ENCODE results near the gene PIGO. TPM values are rescaled to one million over a fixed set of nuclear protein-coding genes. Genes with fewer than 3 reads are reported as not detected.

Gene PIGO
- total RNA-seq, 2 donors from 2014 or later = 12.5 to 15.0 TPM

DNA sequence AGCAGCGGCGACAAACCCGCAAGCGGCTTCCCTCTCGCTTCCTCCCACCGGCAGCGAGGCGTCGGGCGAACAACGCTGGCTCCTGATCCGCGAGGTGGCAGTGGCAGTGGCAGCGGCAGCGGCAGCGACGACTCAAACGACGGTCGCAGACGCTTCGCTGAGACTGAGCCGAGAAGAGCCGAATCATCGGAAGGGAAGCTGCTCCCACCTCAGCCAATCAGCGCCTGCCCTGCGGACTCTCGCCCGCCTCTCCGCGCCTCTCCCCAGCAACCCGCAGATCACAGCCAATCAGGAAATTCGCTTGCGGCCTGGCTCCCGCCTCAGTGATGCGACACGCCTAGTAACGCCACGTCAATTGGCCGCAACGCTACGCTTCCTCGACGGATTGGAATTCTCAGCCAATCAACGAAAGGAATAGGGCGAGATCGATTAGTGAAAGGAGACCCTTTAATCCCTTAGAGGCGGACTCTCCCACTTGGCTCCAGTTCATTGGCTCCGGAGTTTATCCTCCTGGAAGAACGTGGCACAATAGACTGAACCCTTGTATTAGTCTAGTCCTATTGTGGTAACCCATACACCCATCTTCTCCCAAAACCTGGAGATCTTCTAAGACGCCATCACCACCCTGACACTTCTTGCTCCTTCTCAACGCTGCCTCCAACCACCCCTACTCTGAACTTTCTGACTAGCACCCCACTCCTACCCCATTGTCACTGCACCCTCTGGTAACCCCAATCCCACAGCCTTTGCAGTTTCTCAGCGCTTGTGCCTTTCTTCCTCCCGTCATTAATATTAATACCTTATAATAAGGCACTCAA lies 23.7 kb downstream of the PIGO start, which contains the start of gene VCP:
TSS of gene VCP (minus strand) at position 165 of the 818 bp plus-strand sequence. CDS start 272 bp downstream, outside the sequence.
- Histone ChIP-seq H3K9me3 (no peaks in the 10 kb centered on the region), H3K4me3 (peak within 1 kb of the TSS; percentile 69 to 78), H3K27ac (peak within 1 kb of the TSS; percentile 96 to 99 (median 97)), H3K4me1 (peaks cover 42% of the 10 kb centered on the region), H3K36me3 (replicated peaks in 1 of 2; ENCODE audit: insufficient read depth in 1 of 2, low read depth in 2 of 2) (peaks cover 0 to 2% of the 10 kb centered on the region in 2 donors), H3K27me3 (no peaks in the 10 kb centered on the region)
- intact Hi-C loops (cut with DNase I) = no loop called here
- WGBS, 2 donors = 4 to 9% methylated on average over 26 to 54 of the region's 54 CpGs
- peak; percentile 94 for ATAC-seq
- peak; percentile 98 to 99 (median 98) for DNase-seq
- TF ChIP-seq CTCF (IDR thresholded peaks at IDR 0.05) (peak in 2 of 7 experiments; percentile 8 to 10), POLR2A (IDR thresholded peaks at IDR 0.05) (peak; percentile 93 to 97 (median 96))

DNA sequence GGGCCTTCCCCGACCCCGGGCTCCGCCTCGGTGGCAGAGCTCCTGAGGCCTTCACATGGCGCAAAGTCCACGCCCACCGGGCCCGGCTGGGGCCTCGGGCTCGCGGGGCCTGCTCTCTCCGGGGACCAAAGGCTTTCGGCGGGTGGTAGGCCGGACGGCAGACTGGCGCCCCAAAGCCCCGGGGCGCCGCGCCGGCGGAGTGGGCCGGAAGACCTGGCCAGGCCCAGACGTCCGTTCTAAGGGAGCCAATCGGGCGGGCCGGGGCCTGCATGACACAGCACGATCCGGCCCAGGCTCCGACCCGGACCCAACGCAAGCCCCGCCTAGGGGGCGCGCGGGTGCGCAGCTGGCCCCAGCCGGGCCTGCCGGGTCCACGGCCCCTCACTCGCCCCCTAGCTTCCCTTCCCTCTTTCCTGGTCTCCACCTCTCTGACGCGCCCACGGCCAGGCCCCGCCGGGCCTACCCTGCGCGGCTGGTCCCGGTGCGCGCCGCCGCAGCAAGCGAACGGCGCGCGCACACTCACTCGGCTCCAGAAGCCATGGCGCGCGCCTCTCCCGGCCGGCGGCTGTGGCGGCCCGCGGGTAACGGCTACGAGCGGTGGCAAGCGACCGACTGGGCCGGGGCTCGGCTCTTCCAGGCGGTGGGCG lies 24.5 kb downstream of the PIGO start:
- WGBS, 2 donors = 0% methylated on average over 68 of the region's 79 CpGs; no CpG with 5 or more reads in 1 of the 2 donors

GRCh38 chr9:35070823-35071813 lies 25.3 kb downstream of the PIGO start:
- Histone ChIP-seq H3K36me3 (replicated peaks in 1 of 2; ENCODE audit: insufficient read depth in 1 of 2, low read depth in 2 of 2) (peaks cover 9 to 13% of the 10 kb centered on the region in 2 donors), H3K27ac (peak overlapping the region; percentile 96 to 99 (median 97)), H3K4me1 (peaks cover 42% of the 10 kb centered on the region), H3K4me3 (peak overlapping the region; percentile 69 to 78), H3K9me3 (no peaks in the 10 kb centered on the region), H3K27me3 (no peaks in the 10 kb centered on the region)
- DNase-seq = peak; percentile 27 to 60 (median 54)
- ATAC-seq = no peak
- 1% methylated on average over 17 to 20 of the region's 20 CpGs for WGBS, 2 donors
- TF ChIP-seq CTCF (IDR thresholded peaks at IDR 0.05) (no peak), POLR2A (IDR thresholded peaks at IDR 0.05) (no peak)
- intact Hi-C loops (cut with DNase I) = no loop called here

More for the DNA sequence above, 24.5 kb downstream of the PIGO start:
- peak overlapping the region; percentile 96 to 99 (median 97) for H3K27ac ChIP-seq
- H3K4me1 ChIP-seq = peaks cover 42% of the 10 kb centered on the region
- intact Hi-C loops (cut with DNase I) = no loop called here
- peaks cover 4 to 5% of the 10 kb centered on the region in 2 donors for H3K36me3 ChIP-seq (replicated peaks in 1 of 2; ENCODE audit: insufficient read depth in 1 of 2, low read depth in 2 of 2)
- H3K27me3 ChIP-seq = no peaks in the 10 kb centered on the region
- TF ChIP-seq CTCF (IDR thresholded peaks at IDR 0.05) (peak in 5 of 7 experiments; percentile 8 to 44 (median 30)), POLR2A (IDR thresholded peaks at IDR 0.05) (no peak)
- peak; percentile 81 to 90 (median 86) for DNase-seq
- peak overlapping the region; percentile 69 to 78 for H3K4me3 ChIP-seq
- H3K9me3 ChIP-seq = no peaks in the 10 kb centered on the region
- ATAC-seq = peak; percentile 69

GRCh38 chr9:35069020-35069419 lies 27.4 kb downstream of the PIGO start:
- Histone ChIP-seq H3K4me3 (no peak overlapping the region), H3K27me3 (no peaks in the 10 kb centered on the region), H3K9me3 (no peaks in the 10 kb centered on the region), H3K4me1 (peaks cover 42% of the 10 kb centered on the region), H3K36me3 (replicated peaks in 1 of 2; ENCODE audit: insufficient read depth in 1 of 2, low read depth in 2 of 2) (peaks cover 27 to 33% of the 10 kb centered on the region in 2 donors), H3K27ac (no peak overlapping the region)
- intact Hi-C loops (cut with DNase I) = no loop called here
- TF ChIP-seq CTCF (IDR thresholded peaks at IDR 0.05) = no peak
- no peak for TF ChIP-seq POLR2A (IDR thresholded peaks at IDR 0.05)
- ATAC-seq (no peak), DNase-seq (no peak)
- 33 to 35% methylated on average over 4 of the region's 4 CpGs for WGBS, 2 donors

Data from body of pancreas (tissue), 4 donors.